Right cardiac atrium (tissue), 5 donors: ENCODE data around the gene CADM2. TPM values are rescaled to one million over a fixed set of nuclear protein-coding genes. Genes with fewer than 3 reads are reported as not detected.
A peak's percentile ranks its signal among the peaks of the same experiment; 100 is the strongest.

Experiments
- ATAC-seq, 2 donors: fragments of 200-7000 bp; cut with Tn5 transposase; one replicate each; pipeline versions ENCODE4 v1.8.0 to v1.9.1; 2020; ENCODE audit warnings: moderate library complexity in 2 of 2, mild to moderate bottlenecking in 1 of 2
- DNase-seq, 3 donors: peaks; one replicate each; pipeline ENCODE4 v3.0.0-alpha.2; 2020
- H3K27ac ChIP-seq: one replicate; pipeline ENCODE4 v1.5.1; 2013; ENCODE audit warnings: mild to moderate bottlenecking, low read length, control low read depth, moderate library complexity
- H3K27me3 ChIP-seq: one replicate; pipeline ENCODE4 v1.6.1; 2013; ENCODE audit not compliant: control insufficient read depth, insufficient read depth
- H3K4me1 ChIP-seq: one replicate; pipeline ENCODE4 v1.6.1; 2013; ENCODE audit warnings: low read length; ENCODE audit not compliant: control insufficient read depth, insufficient read depth
- H3K4me3 ChIP-seq: one replicate; pipeline ENCODE4 v1.5.1; 2013; ENCODE audit warnings: low read length, control low read depth
- H3K9me3 ChIP-seq: one replicate; pipeline ENCODE4 v1.6.1; 2013; ENCODE audit warnings: low read length; ENCODE audit not compliant: control insufficient read depth
- WGBS: extraction: QIAGEN DNeasy Blood & Tissue Kit; methylation state at CpG from one replicate; pipeline ENCODE4 v1.1.7; 2013; 5-methylcytosine and 5-hydroxymethylcytosine counted together
- intact Hi-C, 4 donors: fragments of 100-400 bp; cut with DNase I; formaldehyde crosslinking; loops; one replicate each; pipeline versions ENCODE4 v1.11.0 to v1.14.0; 2022 to 2023
- polyA plus RNA-seq: library from polyadenylated mRNA; stranded (reverse); fragments of 200-250 nt; gene quantifications from one replicate; pipeline ENCODE4 v1.2.3, GENCODE V29; 2013
- total RNA-seq, 4 donors: library from RNA; stranded (reverse); fragmentation: NEBNext Ultra II Directional; extraction: Animal tissue kit (Norgen Biotek cat#: 25700); gene quantifications; one replicate each; pipeline ENCODE4 v1.2.1, GENCODE V29; 2021
- donor health status: healthy with polysubstance abuse.
- donor health status: DM: no; HTN: yes; CAD: no.
- donor health status: DM: no; HTN: no; CAD: no.
- donor health status: DM: no; HTN: yes; CAD: no; lungs with severe emphysema.
- donor health status: DM: yes; HTN: yes; CAD: no.

The CADM2 gene
- total and polyA plus RNA-seq, 5 donors: 4.3 to 17.8 (median 15.3) TPM

DNA sequence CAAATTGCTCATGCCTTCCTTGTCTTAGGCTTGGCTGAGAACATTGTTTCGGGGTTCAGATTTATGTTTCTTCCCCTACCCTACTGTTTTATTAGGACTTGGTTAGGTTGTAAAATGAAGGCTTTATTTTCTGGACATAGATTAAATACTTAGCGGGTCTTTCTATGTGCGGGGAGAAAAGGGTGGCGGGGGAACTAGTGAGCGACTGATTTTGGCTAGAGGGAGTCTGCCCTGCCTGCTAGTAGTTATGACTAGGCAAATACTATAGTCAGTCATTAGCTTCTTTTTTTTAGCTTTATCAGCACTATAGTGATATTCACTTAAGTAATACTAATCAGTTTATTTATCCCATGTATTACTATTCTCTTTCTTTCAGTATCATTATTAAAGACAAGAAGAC, 3.6 kb downstream of the CADM2 start:
- H3K27ac ChIP-seq: no peak overlapping the region
- no peak for DNase-seq
- WGBS: 91% methylated on average over 5 of the region's 5 CpGs
- no peaks in the 10 kb centered on the region for H3K9me3 ChIP-seq
- ATAC-seq: no peak
- H3K4me3 ChIP-seq: no peak overlapping the region
- no peaks in the 10 kb centered on the region for H3K4me1 ChIP-seq
- intact Hi-C loops: no loop called here
- no peaks in the 10 kb centered on the region for H3K27me3 ChIP-seq

DNA sequence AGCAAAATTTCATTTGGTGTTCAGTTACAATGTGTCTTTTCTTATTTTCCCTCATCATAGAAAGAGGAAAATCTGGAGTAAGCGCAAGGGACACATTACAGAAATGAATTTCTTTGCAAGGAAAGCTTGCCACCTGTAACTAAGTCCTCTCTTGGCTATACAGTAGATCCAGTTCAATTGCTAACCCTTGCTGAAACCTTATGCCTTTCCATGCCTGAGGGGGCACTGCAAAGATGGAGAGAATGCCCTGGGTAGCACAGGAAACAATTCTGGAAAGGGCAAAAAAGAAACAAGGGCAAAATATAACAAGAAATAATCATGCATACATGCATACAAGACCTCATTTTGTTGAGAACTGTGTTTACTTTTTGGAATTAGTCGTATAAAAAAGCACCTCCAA, 4.3 kb downstream of the CADM2 start:
- WGBS: 91% methylated on average over 2 of the region's 2 CpGs
- intact Hi-C loops: no loop called here

DNA sequence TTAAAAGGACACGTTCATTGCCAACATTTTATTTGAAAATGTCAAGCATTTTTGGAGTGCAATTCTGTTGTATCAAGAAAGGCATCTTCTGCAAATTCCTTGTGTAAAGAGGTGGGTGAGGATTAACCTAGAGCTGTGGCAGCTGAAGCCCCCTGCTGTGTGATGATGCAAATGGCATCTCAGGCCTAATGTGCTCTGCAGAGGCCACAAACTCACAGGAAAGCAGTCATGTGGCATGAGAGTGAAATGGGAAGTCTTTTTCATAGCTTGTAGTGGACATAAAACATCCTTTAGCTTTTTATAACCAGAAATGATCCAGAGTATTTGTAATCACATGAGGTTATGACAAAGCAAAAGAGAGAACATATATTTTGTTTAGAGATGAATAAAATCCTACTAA, 6.4 kb downstream of the CADM2 start:
- ATAC-seq (peak in 1 of 2 donors; percentile 55), DNase-seq (no peak)
- Histone ChIP-seq H3K4me3 (no peak overlapping the region), H3K4me1 (no peaks in the 10 kb centered on the region), H3K27me3 (no peaks in the 10 kb centered on the region), H3K27ac (no peak overlapping the region), H3K9me3 (no peaks in the 10 kb centered on the region)
- WGBS: 32% methylated on average over 1 of the region's 1 CpG
- intact Hi-C loops: no loop called here

More for the DNA sequence above, 4.3 kb downstream of the CADM2 start:
- DNase-seq: no peak
- H3K27ac ChIP-seq: no peak overlapping the region
- H3K9me3 ChIP-seq: no peaks in the 10 kb centered on the region
- no peak for ATAC-seq
- no peaks in the 10 kb centered on the region for H3K4me1 ChIP-seq
- H3K4me3 ChIP-seq: no peak overlapping the region
- no peaks in the 10 kb centered on the region for H3K27me3 ChIP-seq

DNA sequence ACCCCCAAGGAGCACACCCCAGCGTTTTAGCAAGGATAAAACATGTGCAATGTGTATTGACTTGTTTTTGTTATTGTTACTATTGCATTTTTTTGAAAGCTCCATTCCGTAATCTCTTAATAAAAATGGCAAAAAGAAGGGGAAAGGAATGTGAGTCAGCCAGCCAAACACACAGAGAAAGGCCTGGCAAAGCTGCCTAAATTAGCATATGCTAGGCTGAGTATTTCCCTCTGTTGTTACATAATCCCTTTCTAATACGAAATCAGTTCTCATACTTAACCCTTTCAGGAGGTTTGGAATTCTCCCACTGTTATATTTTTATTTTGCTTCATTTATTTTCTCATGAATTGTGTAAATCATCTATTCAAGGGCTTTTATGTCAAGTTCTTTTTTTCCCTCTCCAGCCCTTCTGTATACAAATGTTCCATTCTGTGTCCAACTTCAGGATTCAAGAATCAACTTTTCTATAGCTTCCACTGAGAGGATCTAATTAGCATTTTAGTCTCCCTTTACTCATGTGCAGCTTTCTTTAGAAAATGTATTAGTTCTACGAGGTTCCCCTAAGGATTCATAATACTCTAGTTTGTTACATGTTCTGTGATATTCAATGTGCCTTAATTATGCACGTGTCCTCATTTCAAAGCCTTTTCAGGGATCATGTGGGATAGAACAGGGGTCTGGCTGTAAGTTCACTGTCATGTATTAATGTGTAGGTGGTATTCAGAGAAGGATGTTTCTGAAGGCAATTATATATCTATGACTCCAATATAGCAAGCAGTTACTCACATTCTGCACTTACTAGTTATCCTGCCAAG, 9.2 kb downstream of the CADM2 start:
- Histone ChIP-seq H3K9me3 (no peaks in the 10 kb centered on the region), H3K4me3 (no peak overlapping the region), H3K4me1 (no peaks in the 10 kb centered on the region), H3K27ac (no peak overlapping the region), H3K27me3 (no peaks in the 10 kb centered on the region)
- ATAC-seq (peak; percentile 43 to 71), DNase-seq (peak in 2 of 3 donors; percentile 11 to 41)
- 25% methylated on average over 5 of the region's 5 CpGs for WGBS
- intact Hi-C loops: no loop called here

DNA sequence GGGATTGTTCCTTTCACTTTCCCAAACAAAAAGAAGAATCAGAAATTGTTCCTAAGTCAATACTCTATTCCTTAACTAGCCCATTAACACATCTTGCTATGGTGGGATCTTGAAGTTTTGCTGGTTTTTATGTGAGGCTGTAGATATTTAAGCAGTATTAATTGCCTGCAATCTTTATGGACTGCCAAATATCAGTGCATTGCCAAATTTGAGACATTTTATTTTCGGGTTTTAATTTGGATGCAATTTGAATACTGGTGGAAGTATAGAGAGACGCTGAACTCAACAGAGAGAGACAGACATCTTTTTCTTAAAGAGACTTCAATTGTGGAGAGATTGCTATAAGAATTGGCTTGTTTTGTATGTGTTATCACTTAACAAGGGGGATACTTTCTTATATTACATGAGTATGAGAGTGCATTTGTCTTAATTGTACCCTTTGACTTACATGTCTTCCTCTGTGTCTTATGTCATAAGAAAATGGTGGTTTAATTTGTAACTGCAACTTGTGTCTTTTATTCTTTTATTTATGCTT, 10.0 kb downstream of the CADM2 start:
- DNase-seq (no peak), ATAC-seq (no peak)
- no peaks in the 10 kb centered on the region for H3K4me1 ChIP-seq
- no peaks in the 10 kb centered on the region for H3K27me3 ChIP-seq
- H3K27ac ChIP-seq: no peak overlapping the region
- no peak overlapping the region for H3K4me3 ChIP-seq
- WGBS: 68% methylated on average over 2 of the region's 2 CpGs
- no peaks in the 10 kb centered on the region for H3K9me3 ChIP-seq
- intact Hi-C loops: no loop called here

DNA sequence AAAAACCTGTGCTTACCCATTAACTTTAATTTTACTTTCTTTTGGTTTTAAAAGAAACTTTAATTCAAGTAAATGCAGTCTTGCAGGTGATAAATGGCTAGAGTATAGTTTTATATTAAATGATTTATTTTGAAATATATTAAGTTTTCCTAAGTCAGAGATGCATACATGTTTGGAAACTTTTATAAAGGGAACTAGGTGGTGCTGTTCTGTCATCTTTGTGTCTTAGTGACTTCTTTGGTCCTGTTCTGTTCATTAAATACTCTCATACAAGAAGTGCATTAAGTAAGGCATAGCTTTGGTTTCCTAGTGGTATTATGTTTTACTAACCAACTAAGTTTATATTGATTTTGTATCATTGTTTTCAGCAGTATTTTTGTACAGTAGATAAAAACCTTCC, 15.6 kb downstream of the CADM2 start:
- no peaks in the 10 kb centered on the region for H3K4me1 ChIP-seq
- H3K4me3 ChIP-seq: no peak overlapping the region
- H3K27ac ChIP-seq: no peak overlapping the region
- ATAC-seq: no peak
- no peaks in the 10 kb centered on the region for H3K27me3 ChIP-seq
- intact Hi-C loops: no loop called here
- DNase-seq: no peak
- H3K9me3 ChIP-seq: no peaks in the 10 kb centered on the region

DNA sequence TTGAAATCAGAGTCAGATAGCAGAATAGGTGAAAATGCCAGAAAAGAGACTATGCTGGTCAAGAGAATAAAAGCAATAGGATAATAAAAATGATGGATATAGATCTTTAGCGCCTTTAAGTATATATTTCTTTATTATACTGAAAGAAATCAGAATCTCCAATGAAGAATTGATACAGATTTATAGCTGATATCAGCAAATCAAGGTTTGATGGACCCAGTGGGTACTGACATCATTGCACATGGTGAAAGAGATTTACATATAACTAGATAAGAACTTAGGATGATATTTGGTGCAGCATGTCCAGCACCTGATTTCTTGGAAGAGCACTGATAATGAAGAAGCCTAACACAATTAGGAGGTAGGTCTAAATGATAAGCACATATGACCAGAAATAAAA, 18.2 kb downstream of the CADM2 start:
- no peak for DNase-seq
- 63% methylated on average over 1 of the region's 1 CpG for WGBS
- intact Hi-C loops: no loop called here
- H3K9me3 ChIP-seq: no peaks in the 10 kb centered on the region
- H3K4me3 ChIP-seq: no peak overlapping the region
- H3K27ac ChIP-seq: no peak overlapping the region
- H3K27me3 ChIP-seq: no peaks in the 10 kb centered on the region
- no peak for ATAC-seq
- no peaks in the 10 kb centered on the region for H3K4me1 ChIP-seq

DNA sequence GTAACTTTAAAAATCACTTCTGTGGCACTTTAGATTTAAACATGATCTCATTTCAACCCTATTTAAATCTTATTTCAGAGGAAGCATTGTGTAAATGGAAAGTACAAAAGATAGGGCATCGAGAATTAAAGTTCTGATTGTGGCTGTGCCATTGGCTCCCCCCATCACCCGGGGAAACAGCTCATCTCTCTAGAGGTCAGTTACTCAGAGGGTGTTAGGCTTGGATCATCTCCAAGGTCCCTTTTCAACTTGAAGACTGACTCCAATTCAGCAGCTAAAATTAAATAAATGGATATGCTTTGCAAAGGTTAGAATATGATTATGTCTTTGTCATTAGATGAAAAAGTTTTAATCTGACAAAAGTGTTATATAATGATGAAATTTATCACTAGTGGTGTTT, 20.1 kb downstream of the CADM2 start:
- 15% methylated on average over 2 of the region's 2 CpGs for WGBS
- Histone ChIP-seq H3K27ac (no peak overlapping the region), H3K4me3 (no peak overlapping the region), H3K4me1 (no peaks in the 10 kb centered on the region), H3K9me3 (no peaks in the 10 kb centered on the region), H3K27me3 (no peaks in the 10 kb centered on the region)
- peak; percentile 77 to 83 for ATAC-seq
- peak in 2 of 3 donors; percentile 8 to 32 for DNase-seq
- intact Hi-C loops: no loop called here

DNA sequence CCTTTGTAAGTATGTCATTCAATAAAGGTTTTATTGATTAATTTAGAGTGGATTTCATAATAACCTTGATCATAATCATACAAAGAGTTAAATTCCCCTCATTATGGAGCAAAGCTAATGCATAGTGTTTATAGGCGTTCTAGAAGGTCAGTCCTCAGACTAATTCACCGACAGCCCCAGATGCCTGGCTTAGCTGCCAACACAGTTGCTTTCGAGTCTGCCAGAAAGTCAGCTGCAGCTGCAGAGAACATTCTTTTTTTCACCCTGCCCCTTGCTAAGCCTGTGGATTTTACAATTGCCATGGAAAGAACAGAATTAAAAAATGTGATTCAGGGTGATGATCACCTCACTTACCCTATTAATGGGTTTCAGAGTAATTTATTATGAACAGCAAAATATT, 21.2 kb downstream of the CADM2 start:
- DNase-seq: peak; percentile 17 to 67 (median 49)
- peak; percentile 59 to 81 for ATAC-seq

DNA sequence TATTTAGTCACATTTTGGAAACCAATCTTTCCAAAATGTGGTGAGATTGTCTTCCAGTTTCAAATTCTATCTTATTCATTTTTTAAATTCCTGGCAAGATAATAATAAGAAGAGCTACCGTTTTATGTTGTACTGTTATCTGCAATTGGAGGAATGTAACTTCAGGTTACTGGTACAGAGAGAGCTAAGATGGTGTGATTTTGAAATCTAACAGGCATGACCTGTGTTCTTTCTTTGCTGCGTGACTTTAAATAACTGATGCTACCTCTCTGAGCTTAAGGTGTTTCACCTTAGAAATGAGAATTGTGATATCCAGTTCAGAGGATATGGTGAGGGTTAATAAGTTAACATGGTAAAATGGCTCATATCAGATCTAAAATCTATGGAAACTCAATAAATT, 21.7 kb downstream of the CADM2 start:
- Histone ChIP-seq H3K4me1 (no peaks in the 10 kb centered on the region), H3K27me3 (no peaks in the 10 kb centered on the region), H3K9me3 (no peaks in the 10 kb centered on the region), H3K27ac (no peak overlapping the region), H3K4me3 (no peak overlapping the region)
- ATAC-seq (no peak), DNase-seq (no peak)
- intact Hi-C loops: no loop called here
- WGBS: 39% methylated on average over 2 of the region's 2 CpGs

More for the DNA sequence above, 21.2 kb downstream of the CADM2 start:
- whole genome bisulfite sequencing: 18% methylated on average over 3 of the region's 3 CpGs
- Histone ChIP-seq H3K9me3 (no peaks in the 10 kb centered on the region), H3K4me1 (no peaks in the 10 kb centered on the region), H3K4me3 (no peak overlapping the region), H3K27me3 (no peaks in the 10 kb centered on the region), H3K27ac (peak overlapping the region; percentile 27)
- intact Hi-C loops: no loop called here

DNA sequence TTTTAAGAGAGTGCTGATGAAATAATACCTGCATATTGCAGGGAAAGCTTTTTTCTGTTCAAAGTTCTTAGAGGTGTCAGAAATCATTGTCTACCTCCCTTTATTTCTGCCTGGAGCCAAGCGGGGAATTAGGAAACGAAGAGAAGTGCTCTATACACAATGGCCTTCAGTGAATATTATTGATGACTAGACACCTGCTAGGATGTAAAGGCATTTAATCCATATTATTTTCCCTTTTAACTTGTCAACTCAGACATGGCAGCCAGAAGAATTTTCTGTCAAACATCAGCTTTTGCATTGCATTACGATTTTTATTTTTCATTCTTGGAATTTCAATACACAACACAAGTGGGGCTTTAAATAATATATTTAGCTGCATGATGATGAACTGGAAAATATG, 24.7 kb downstream of the CADM2 start:
- H3K9me3 ChIP-seq: no peaks in the 10 kb centered on the region
- WGBS: 83% methylated on average over 3 of the region's 3 CpGs
- no peak overlapping the region for H3K27ac ChIP-seq
- intact Hi-C loops: no loop called here
- H3K27me3 ChIP-seq: no peaks in the 10 kb centered on the region
- peaks cover 1% of the 10 kb centered on the region for H3K4me1 ChIP-seq
- DNase-seq: no peak
- ATAC-seq: no peak
- H3K4me3 ChIP-seq: no peak overlapping the region
